K562 (cell line): Measurements from ENCODE around the gene WFIKKN2. TPM values are rescaled to one million over a fixed set of nuclear protein-coding genes. Genes with fewer than 3 reads are reported as not detected.

Source experiments
- ATAC-seq: fragments of 200-7000 bp; cut with Tn5 transposase; 3 replicates; pipeline ENCODE4 v1.9.1; 2020; ENCODE audit warnings: moderate library complexity
- BruUV-seq: library from RNA; stranded (reverse); fragments of 400-500 nt; replicated peaks from 2 replicates; lab custom pipeline; 2021; lab: Mats Ljungman, UMichigan
- CTCF ChIA-PET: fragments of 300-600 bp; formaldehyde crosslinking; extraction: SDS; loops from one replicate; lab custom pipeline; 2021; ENCODE audit warnings: low intra/inter-chr PET ratio; lab: Yijun Ruan, JAX
- POLR2A ChIA-PET: fragments of 300-600, 350-650 bp; sonication (Branson Sonifier 250); formaldehyde crosslinking; extraction: SDS; loops from one replicate; lab custom pipeline; 2021; ENCODE audit warnings: antibody characterized with exemption, inconsistent platforms; lab: Yijun Ruan, JAX
- DNase-seq, 4 experiments: peaks; one replicate each; pipeline versions ENCODE4 v3.0.0 to v3.0.0-alpha.2; 2011 to 2018; ENCODE audit warnings: low spot score in 3 of 4, mixed read lengths in 3 of 4; ENCODE audit errors: extremely low read depth in 1 of 4
- FAIRE-seq: peaks from 2 replicates; lab custom pipeline; 2011; peaks lifted over from hg19 to GRCh38; lab: Jason Lieb, UNC
- H2AFZ ChIP-seq: 2 replicates; pipeline ENCODE4 v1.6.0; 2011; ENCODE audit warnings: low read depth, low read length, control low read depth, inconsistent platforms
- H3K27ac ChIP-seq: fragments of 200-600 bp; 3 replicates; pipeline ENCODE4 v1.8.0; 2011; ENCODE audit warnings: low read depth, mild to moderate bottlenecking, control low read depth, inconsistent platforms, low read length, moderate library complexity, mixed read lengths; ENCODE audit errors: extremely low read depth
- H3K27me3 ChIP-seq, 2 experiments: fragments of 300-600 bp in 1 of 2; 2 replicates in 1 of 2; 3 replicates in 1 of 2; pipeline versions ENCODE4 v1.6.0 to v1.8.0; 2011; ENCODE audit warnings: inconsistent platforms in 2 of 2, low read length in 2 of 2, mild to moderate bottlenecking in 1 of 2, mixed read lengths in 1 of 2, moderate library complexity in 1 of 2; ENCODE audit not compliant: control insufficient read depth in 2 of 2, insufficient read depth in 2 of 2
- H3K36me3 ChIP-seq: fragments of 300-600 bp; 3 replicates; pipeline ENCODE4 v1.8.0; 2011; ENCODE audit warnings: mild to moderate bottlenecking, low read length, inconsistent platforms; ENCODE audit not compliant: control insufficient read depth, insufficient read depth
- H3K4me1 ChIP-seq, 2 experiments: fragments of 200-600 bp in 1 of 2; replicated peaks in 1 of 2; 2 replicates in 1 of 2; 3 replicates in 1 of 2; pipeline versions ENCODE4 v1.5.1 to v1.8.0; 2011; ENCODE audit warnings: inconsistent platforms in 2 of 2, low read length in 2 of 2, mild to moderate bottlenecking in 1 of 2, mixed read lengths in 1 of 2, moderate library complexity in 1 of 2; ENCODE audit not compliant: control insufficient read depth in 2 of 2, insufficient read depth in 2 of 2
- H3K4me2 ChIP-seq: 2 replicates; pipeline ENCODE4 v1.6.1; 2011; ENCODE audit warnings: low read length, control low read depth, inconsistent platforms, mixed read lengths; ENCODE audit not compliant: insufficient read depth
- H3K4me3 ChIP-seq: fragments of 200-600 bp; sonication (generic), shearing (Covaris generic); 2 replicates; pipeline ENCODE4 v1.5.1; 2016; ENCODE audit warnings: control low read depth, inconsistent platforms
- H3K79me2 ChIP-seq: fragments of 200-600 bp; 3 replicates; pipeline ENCODE4 v1.8.0; 2011; ENCODE audit warnings: low read length, inconsistent platforms; ENCODE audit not compliant: control insufficient read depth, insufficient read depth
- H3K9ac ChIP-seq, 2 experiments: 2 replicates each; pipeline versions ENCODE4 v1.6.0 to v1.6.1; 2011; ENCODE audit warnings: low read depth in 2 of 2, low read length in 2 of 2, control low read depth in 1 of 2, inconsistent platforms in 1 of 2, mild to moderate bottlenecking in 1 of 2, mixed read lengths in 1 of 2; ENCODE audit not compliant: insufficient read depth in 1 of 2
- H3K9me1 ChIP-seq: one replicate; pipeline ENCODE4 v1.6.0; 2011; ENCODE audit warnings: inconsistent platforms, mild to moderate bottlenecking, low read length, moderate library complexity; ENCODE audit not compliant: control insufficient read depth, insufficient read depth
- H3K9me3 ChIP-seq: replicated peaks from 2 replicates; pipeline ENCODE4 v1.5.1; 2011; ENCODE audit warnings: low read depth, low read length, inconsistent platforms; ENCODE audit not compliant: control insufficient read depth, insufficient read depth
- H4K20me1 ChIP-seq: replicated peaks from 2 replicates; pipeline ENCODE4 v1.6.1; 2011; ENCODE audit warnings: low read length, inconsistent platforms, mixed read lengths; ENCODE audit not compliant: control insufficient read depth, insufficient read depth
- ARID3A ChIP-seq: IDR thresholded peaks from 2 replicates; pipeline ENCODE4 v1.6.1; 2012; ENCODE audit warnings: low read depth, low read length, improper control_type of control experiment, borderline replicate concordance
- ETS1 ChIP-seq: conservative IDR thresholded peaks from 2 replicates; pipeline ENCODE4 v1.6.1; 2011; ENCODE audit warnings: low read depth, mild to moderate bottlenecking, low read length; ENCODE audit not compliant: control insufficient read depth
- GATA2 ChIP-seq: sonication (generic); formaldehyde crosslinking; IDR thresholded peaks from 2 replicates; pipeline ENCODE4 v1.4.0; 2020; ENCODE audit warnings: mild to moderate bottlenecking, missing genetic modification reagents
- RAD21 ChIP-seq, 2 experiments: fragments of 250-450 bp in 1 of 2; fragments of 450-650 bp in 1 of 2; sonication (Bioruptor Pico) in 1 of 2; formaldehyde crosslinking in 1 of 2; IDR thresholded peaks in 1 of 2; conservative IDR thresholded peaks in 1 of 2; 2 replicates each; pipeline versions ENCODE4 v1.4.0 to v1.8.0; 2020 to 2022; ENCODE audit warnings: mild to moderate bottlenecking in 2 of 2, moderate library complexity in 1 of 2
- SMARCA4 ChIP-seq: fragments of 450-650 bp; IDR thresholded peaks from 2 replicates; pipeline ENCODE4 v1.6.1; 2016
- SMARCB1 ChIP-seq: IDR thresholded peaks from 2 replicates; pipeline ENCODE4 v1.6.1; 2011; ENCODE audit warnings: improper control_type of control experiment, low read depth; ENCODE audit not compliant: insufficient read length
- SMARCE1 ChIP-seq: fragments of 450-650 bp; IDR thresholded peaks from 2 replicates; pipeline ENCODE4 v1.7.1; 2016; ENCODE audit warnings: mild to moderate bottlenecking
- SMC3 ChIP-seq: conservative IDR thresholded peaks from 2 replicates; pipeline ENCODE4 v1.6.1; 2011; ENCODE audit warnings: low read depth, low read length, improper control_type of control experiment; ENCODE audit not compliant: insufficient read depth
- TAF7 ChIP-seq: fragments of 450-650 bp; IDR thresholded peaks from 2 replicates; pipeline ENCODE4 v1.6.1; 2016; ENCODE audit warnings: missing genetic modification characterization, missing compliant biosample characterization
- U2AF1 ChIP-seq: fragments of 200-400 bp; formaldehyde crosslinking; optimal IDR thresholded peaks from 2 replicates; pipeline ENCODE3; 2017; ENCODE audit warnings: mild to moderate bottlenecking, low read depth, low read length, moderate library complexity
- ZNF124 ChIP-seq: sonication (generic); formaldehyde crosslinking; IDR thresholded peaks from 2 replicates; pipeline ENCODE4 v1.8.1; 2022; ENCODE audit warnings: missing genetic modification reagents
- WGBS: fragments of 100-300 bp; shearing (Covaris generic); methylation state at CpG from one replicate; pipeline ENCODE4 v1.1.6; 2016; ENCODE audit warnings: low coverage, mixed read lengths; ENCODE audit not compliant: insufficient coverage; ENCODE audit errors: missing lambda C conversion rate; 5-methylcytosine and 5-hydroxymethylcytosine counted together
- in situ Hi-C: fragments of 300-500 bp; cut with MboI; formaldehyde crosslinking; loops from 4 replicates; pipeline ENCODE4 v1.15.0; 2018; ENCODE audit warnings: inconsistent platforms, mixed read lengths
- intact Hi-C: fragments of 100-400 bp; cut with micrococcal nuclease; formaldehyde crosslinking; loops from 2 replicates; pipeline ENCODE4 v1.14.2; 2022
- polyA plus RNA-seq, 8 experiments: library from polyadenylated mRNA; depleted of rRNA in 4 of 8; stranded (reverse) in 5 of 8; unstranded in 3 of 8; fragments of >200 nt; fragmentation: Nextera tagmentation in 2 of 8; fragmentation: Illumina TruSeq in 1 of 8; extraction: Ambion mirVana in 2 of 8; extraction: Trizol in 1 of 8; gene quantifications; 2 replicates each; pipeline versions ENCODE4 v1.2.1 to v1.2.3, GENCODE V29; 2011 to 2014; ENCODE audit warnings: inconsistent platforms in 1 of 8, missing spikeins in 1 of 8
- total RNA-seq, 7 experiments: library from RNA; depleted of rRNA in 6 of 7; stranded (reverse); fragments of >200 nt in 6 of 7; fragmentation: Illumina TruSeq in 2 of 7; extraction: Trizol in 2 of 7; gene quantifications; 2 replicates each; pipeline versions ENCODE4 v1.2.1 to v1.2.3, GENCODE V29; 2011 to 2021; ENCODE audit warnings: low replicate concordance in 1 of 7
- TF ChIP-seq, protein P1 (sequence below), 3 experiments: IDR thresholded peaks in 2 of 3; conservative IDR thresholded peaks in 1 of 3; 2 replicates each; pipeline ENCODE4 v1.5.1; 2011 to 2012; ENCODE audit warnings: low read length in 3 of 3, mild to moderate bottlenecking in 3 of 3, control low read depth in 2 of 3, improper control_type of control experiment in 1 of 3, inconsistent platforms in 1 of 3, low read depth in 1 of 3, mixed read lengths in 1 of 3, moderate library complexity in 1 of 3; ENCODE audit not compliant: insufficient read depth in 2 of 3

WFIKKN2 gene
- total and polyA plus RNA-seq, 9 of the 15 experiments (the other 6 are each of a cell fraction or from before 2014, with no cell fraction given): 0.07 TPM; not detected in 8

DNA sequence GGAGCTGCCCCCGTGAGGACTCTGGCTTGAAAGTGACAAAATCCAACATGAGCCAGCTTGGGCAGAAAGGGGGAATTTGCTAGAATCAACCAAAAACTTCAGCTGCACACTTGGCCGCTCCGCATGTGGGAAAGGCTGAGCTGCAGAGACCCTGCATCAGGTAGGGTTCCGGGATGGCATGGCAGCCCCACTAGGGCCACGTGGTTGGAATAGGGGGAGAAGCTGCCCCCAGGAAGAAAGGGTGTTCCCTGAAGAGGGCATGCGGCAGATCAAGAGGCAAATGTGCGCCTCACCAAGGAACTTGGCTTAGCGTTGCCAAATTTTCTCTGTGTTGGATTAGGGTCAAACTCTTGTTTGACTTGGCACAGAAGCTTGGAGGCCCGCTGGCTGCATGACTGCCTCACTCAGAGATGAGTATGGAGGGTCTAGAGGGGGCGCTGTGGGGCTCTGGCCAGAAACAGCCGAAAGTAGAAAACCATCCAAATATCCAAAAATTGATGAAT, 29.2 kb upstream of the WFIKKN2 start:
- ChIA-PET CTCF (interaction anchor here (0.5 kb wide), 1 partner anchor 148 kb away, joined by 3 read pairs; no protein-coding TSS in a partner anchor), POLR2A (interaction anchor here (0.5 to 1.0 kb wide), 4 partner anchors 13 to 82 kb away, joined by 3 to 4 read pairs (median 4); no protein-coding TSS in a partner anchor)
- intact Hi-C loops: no loop called here
- Histone ChIP-seq H2AFZ (peak overlapping the region; percentile 69), H3K4me1 (peaks cover 0 to 3% of the 10 kb centered on the region in 2 experiments; a peak in 1 of 5 replicates), H4K20me1 (no peaks in the 10 kb centered on the region), H3K4me2 (no peak overlapping the region), H3K79me2 (no peaks in the 10 kb centered on the region), H3K9me3 (no peaks in the 10 kb centered on the region), H3K27me3 (peaks cover 3% of the 10 kb centered on the region in 2 experiments; a peak in 3 of 5 replicates), H3K27ac (no peak overlapping the region), H3K9me1 (no peaks in the 10 kb centered on the region), H3K9ac (no peak overlapping the region), H3K36me3 (no peaks in the 10 kb centered on the region), H3K4me3 (no peak overlapping the region)
- no peak for FAIRE-seq
- WGBS: 42% methylated on average over 11 of the region's 11 CpGs
- in situ Hi-C loops: no loop called here
- no TSS peak for BruUV-seq
- peak; percentile 75 for ATAC-seq
- DNase-seq: peak in 1 of 4 experiments; percentile 38
- TF ChIP-seq, protein P1, sequence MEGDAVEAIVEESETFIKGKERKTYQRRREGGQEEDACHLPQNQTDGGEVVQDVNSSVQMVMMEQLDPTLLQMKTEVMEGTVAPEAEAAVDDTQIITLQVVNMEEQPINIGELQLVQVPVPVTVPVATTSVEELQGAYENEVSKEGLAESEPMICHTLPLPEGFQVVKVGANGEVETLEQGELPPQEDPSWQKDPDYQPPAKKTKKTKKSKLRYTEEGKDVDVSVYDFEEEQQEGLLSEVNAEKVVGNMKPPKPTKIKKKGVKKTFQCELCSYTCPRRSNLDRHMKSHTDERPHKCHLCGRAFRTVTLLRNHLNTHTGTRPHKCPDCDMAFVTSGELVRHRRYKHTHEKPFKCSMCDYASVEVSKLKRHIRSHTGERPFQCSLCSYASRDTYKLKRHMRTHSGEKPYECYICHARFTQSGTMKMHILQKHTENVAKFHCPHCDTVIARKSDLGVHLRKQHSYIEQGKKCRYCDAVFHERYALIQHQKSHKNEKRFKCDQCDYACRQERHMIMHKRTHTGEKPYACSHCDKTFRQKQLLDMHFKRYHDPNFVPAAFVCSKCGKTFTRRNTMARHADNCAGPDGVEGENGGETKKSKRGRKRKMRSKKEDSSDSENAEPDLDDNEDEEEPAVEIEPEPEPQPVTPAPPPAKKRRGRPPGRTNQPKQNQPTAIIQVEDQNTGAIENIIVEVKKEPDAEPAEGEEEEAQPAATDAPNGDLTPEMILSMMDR (IDR thresholded peaks at IDR 0.05 in 2 of 3, conservative IDR thresholded peaks at IDR 0.05 in 1 of 3; ENCODE audit: insufficient read depth in 2 of 3, low read depth in 1 of 3, low read length in 3 of 3): peak; percentile 51 to 56 (median 54); a peak in 5 of 6 replicates
- 0 out of 2 replicates have a peak, but pooled peaks have one; percentile 15 for TF ChIP-seq SMARCA4
- no peak for TF ChIP-seq GATA2 (CRISPR knock-in tag)
- TF ChIP-seq SMARCE1: no peak
- TF ChIP-seq ETS1: no peak
- no peak for TF ChIP-seq ZNF124 (CRISPR knock-in tag)
- TF ChIP-seq U2AF1: no peak
- no peak for TF ChIP-seq TAF7
- TF ChIP-seq RAD21 (CRISPR knock-in tag; conservative IDR thresholded peaks at IDR 0.05 in 1 of 2, IDR thresholded peaks at IDR 0.05 in 1 of 2): peak in 1 of 2 experiments; percentile 28; a peak in 2 of 4 replicates
- TF ChIP-seq ARID3A: no peak
- no peak for TF ChIP-seq SMARCB1
- TF ChIP-seq SMC3: 0 out of 2 replicates have a peak, but pooled peaks have one; percentile 19
